OCI-LY1 (cell line): ENCODE results near the gene KCNJ15.

Experiments used
- H2AFZ ChIP-seq: fragments of 200-600 bp; sonication (generic), shearing (Covaris generic); 2 replicates; pipeline ENCODE4 v1.6.0; 2014; ENCODE audit warnings: antibody characterized with exemption, mild to moderate bottlenecking, low read length
- H3F3A ChIP-seq: fragments of 200-600 bp; sonication (generic), shearing (Covaris generic); 2 replicates; pipeline ENCODE4 v1.6.0; 2014; ENCODE audit warnings: mild to moderate bottlenecking, antibody characterized with exemption, low read length, moderate library complexity; ENCODE audit not compliant: insufficient read depth
- H3K27ac ChIP-seq: fragments of 200-600 bp; sonication (generic); 2 replicates; pipeline ENCODE4 v1.5.1; 2014; ENCODE audit warnings: low read length, mixed run types, mild to moderate bottlenecking, low read depth; ENCODE audit not compliant: poor library complexity, severe bottlenecking
- H3K27me3 ChIP-seq: fragments of 200-600 bp; sonication (generic); 2 replicates; pipeline ENCODE4 v1.6.0; 2014; ENCODE audit warnings: antibody characterized with exemption, mild to moderate bottlenecking, low read length, moderate library complexity; ENCODE audit not compliant: insufficient read depth
- H3K36me3 ChIP-seq: fragments of 200-600 bp; sonication (generic); 2 replicates; pipeline ENCODE4 v1.6.1; 2014; ENCODE audit warnings: mild to moderate bottlenecking, antibody characterized with exemption, low read length, moderate library complexity, mixed read lengths; ENCODE audit not compliant: insufficient read depth
- H3K4me1 ChIP-seq: fragments of 200-600 bp; sonication (generic); 2 replicates; pipeline ENCODE4 v1.5.1; 2014; ENCODE audit warnings: mild to moderate bottlenecking, low read length, moderate library complexity; ENCODE audit not compliant: insufficient read depth, severe bottlenecking
- H3K4me2 ChIP-seq: fragments of 200-600 bp; sonication (generic), shearing (Covaris generic); 2 replicates; pipeline ENCODE4 v1.6.1; 2014; ENCODE audit warnings: low read length
- H3K4me3 ChIP-seq: fragments of 200-600 bp; sonication (generic); 2 replicates; pipeline ENCODE4 v1.5.1; 2014; ENCODE audit warnings: low read length, low read depth, mild to moderate bottlenecking, mixed read lengths; ENCODE audit not compliant: poor library complexity, severe bottlenecking
- H3K79me2 ChIP-seq: fragments of 200-600 bp; shearing (Covaris generic); 2 replicates; pipeline ENCODE4 v1.6.1; 2016; ENCODE audit warnings: mixed run types, low read length, mixed read lengths; ENCODE audit not compliant: insufficient read depth
- H3K9ac ChIP-seq: fragments of 200-600 bp; sonication (generic), shearing (Covaris generic); 2 replicates; pipeline ENCODE4 v1.6.1; 2014; ENCODE audit warnings: mild to moderate bottlenecking, low read length, mixed read lengths
- H3K9me2 ChIP-seq: fragments of 200-600 bp; sonication (generic), shearing (Covaris generic); 2 replicates; pipeline ENCODE4 v1.6.1; 2014; ENCODE audit warnings: low read depth, mild to moderate bottlenecking, low read length, mixed read lengths
- H3K9me3 ChIP-seq: fragments of 200-600 bp; shearing (Covaris generic); 2 replicates; pipeline ENCODE4 v1.6.1; 2014; ENCODE audit warnings: low read length, mixed read lengths
- H4K20me1 ChIP-seq: fragments of 200-600 bp; sonication (generic), shearing (Covaris generic); 2 replicates; pipeline ENCODE4 v1.6.0; 2016; ENCODE audit warnings: mild to moderate bottlenecking, low read length; ENCODE audit not compliant: insufficient read depth
- CTCF ChIP-seq: fragments of 200-600 bp; sonication (generic), shearing (Covaris generic); IDR thresholded peaks from 2 replicates; pipeline ENCODE4 v1.5.1; 2017; ENCODE audit warnings: mild to moderate bottlenecking, antibody characterized with exemption, low read length, moderate library complexity, mixed read lengths
- EZH2 ChIP-seq: fragments of 200-600 bp; sonication (generic), shearing (Covaris generic); IDR thresholded peaks from 2 replicates; pipeline ENCODE4 v1.8.0; 2017; ENCODE audit warnings: borderline replicate concordance, mixed run types, mild to moderate bottlenecking, antibody characterized with exemption, low read length, moderate library complexity, mixed read lengths

The KCNJ15 gene

GRCh38 chr21:38286739-38287471 is 30.1 kb downstream of the KCNJ15 start:
- Histone ChIP-seq H3K4me2 (no peak overlapping the region), H3K4me3 (no peak overlapping the region), H3K36me3 (no peaks in the 10 kb centered on the region), H3K27ac (no peak overlapping the region), H4K20me1 (no peaks in the 10 kb centered on the region), H3K79me2 (no peaks in the 10 kb centered on the region), H3K9me3 (no peaks in the 10 kb centered on the region), H2AFZ (no peak overlapping the region), H3K9me2 (no peaks in the 10 kb centered on the region), H3F3A (no peaks in the 10 kb centered on the region), H3K4me1 (no peaks in the 10 kb centered on the region), H3K9ac (no peak overlapping the region), H3K27me3 (no peaks in the 10 kb centered on the region)
- no peak for TF ChIP-seq EZH2
- TF ChIP-seq CTCF = no peak

- H3F3A ChIP-seq = no peaks in the 10 kb centered on the region
Observed at GRCh38 chr21:38287476-38287875, 30.7 kb downstream of the KCNJ15 start.

GRCh38 chr21:38289705-38290485 is 33.1 kb downstream of the KCNJ15 start:
- no peak overlapping the region for H3K9ac ChIP-seq
- H3K79me2 ChIP-seq = no peaks in the 10 kb centered on the region
- no peaks in the 10 kb centered on the region for H3K36me3 ChIP-seq
- H3F3A ChIP-seq = no peaks in the 10 kb centered on the region
- H3K4me2 ChIP-seq = no peak overlapping the region
- H3K9me3 ChIP-seq = no peaks in the 10 kb centered on the region
- no peak overlapping the region for H2AFZ ChIP-seq
- no peak for TF ChIP-seq CTCF
- no peak for TF ChIP-seq EZH2
- no peaks in the 10 kb centered on the region for H3K27me3 ChIP-seq
- H3K27ac ChIP-seq = no peak overlapping the region
- H3K9me2 ChIP-seq = no peaks in the 10 kb centered on the region
- H4K20me1 ChIP-seq = no peaks in the 10 kb centered on the region
- H3K4me3 ChIP-seq = no peak overlapping the region
- H3K4me1 ChIP-seq = no peaks in the 10 kb centered on the region

More at GRCh38 chr21:38287476-38287875, 30.7 kb downstream of the KCNJ15 start:
- Histone ChIP-seq H3K9me2 (no peaks in the 10 kb centered on the region), H3K9me3 (no peaks in the 10 kb centered on the region), H3K4me1 (no peaks in the 10 kb centered on the region), H4K20me1 (no peaks in the 10 kb centered on the region), H3K79me2 (no peaks in the 10 kb centered on the region), H3K36me3 (no peaks in the 10 kb centered on the region), H3K27me3 (no peaks in the 10 kb centered on the region), H2AFZ (no peak overlapping the region), H3K4me2 (no peak overlapping the region), H3K27ac (no peak overlapping the region), H3K4me3 (no peak overlapping the region), H3K9ac (no peak overlapping the region)
- no peak for TF ChIP-seq EZH2
- no peak for TF ChIP-seq CTCF
